Measurements from ENCODE around the gene GALC.

GALC gene

GRCh38 chr14:88005978-88006851, 13.2 kb upstream of the GALC start:
- DNase-seq (ENCODE audit: low spot score): peak; percentile 82

GRCh38 chr14:88005050-88005481, 12.1 kb upstream of the GALC start, which contains the start of gene GPR65:
Gene GPR65, plus strand, starts transcription at chr14:88005135. Its CDS starts 5,713 bp downstream, at chr14:88010848.
- peak; percentile 71 for DNase-seq (ENCODE audit: low spot score)

GRCh38 chr14:88004506-88005036, 11.6 kb upstream of the GALC start:
- no peak for DNase-seq (ENCODE audit: low spot score)

GRCh38 chr14:88003425-88003824, 10.4 kb upstream of the GALC start:
- DNase-seq (ENCODE audit: low spot score): no peak

GRCh38 chr14:88002421-88003075, 9.6 kb upstream of the GALC start:
- DNase-seq (ENCODE audit: low spot score): no peak

GRCh38 chr14:87999277-87999676, 6.3 kb upstream of the GALC start:
- no peak for DNase-seq (ENCODE audit: low spot score)

GRCh38 chr14:87998482-87998881, 5.5 kb upstream of the GALC start:
- DNase-seq (ENCODE audit: low spot score): no peak

- no peak for DNase-seq (ENCODE audit: low spot score)
Observed at GRCh38 chr14:87996291-87996592, 3.3 kb upstream of the GALC start.

GRCh38 chr14:87995500-87996290, 2.7 kb upstream of the GALC start:
- no peak for DNase-seq (ENCODE audit: low spot score)

GRCh38 chr14:87994974-87995373, 2.0 kb upstream of the GALC start:
- peak; percentile 39 for DNase-seq (ENCODE audit: low spot score)

- no peak for DNase-seq (ENCODE audit: low spot score)
Observed at GRCh38 chr14:87992346-87992717, 650 bp downstream of the GALC start.

- no peak for DNase-seq (ENCODE audit: low spot score)
Observed at GRCh38 chr14:87990682-87991081, 2.3 kb downstream of the GALC start.

- DNase-seq (ENCODE audit: low spot score): no peak
Observed at GRCh38 chr14:87989956-87990299, 3.1 kb downstream of the GALC start.

- DNase-seq (ENCODE audit: low spot score): no peak
Observed at GRCh38 chr14:87989221-87989955, 3.6 kb downstream of the GALC start.

- no peak for DNase-seq (ENCODE audit: low spot score)
Observed at GRCh38 chr14:87979689-87980088, 13.3 kb downstream of the GALC start.

- DNase-seq (ENCODE audit: low spot score): no peak
Observed at GRCh38 chr14:87975636-87976035, 17.3 kb downstream of the GALC start.

- no peak for DNase-seq (ENCODE audit: low spot score)
Observed at GRCh38 chr14:87971010-87971409, 22.0 kb downstream of the GALC start.

GRCh38 chr14:87967496-87967895, 25.5 kb downstream of the GALC start:
- DNase-seq (ENCODE audit: low spot score): no peak

GRCh38 chr14:87966816-87967215, 26.2 kb downstream of the GALC start:
- DNase-seq (ENCODE audit: low spot score): no peak

- no peak for DNase-seq (ENCODE audit: low spot score)
Observed at GRCh38 chr14:87961246-87961645, 31.7 kb downstream of the GALC start.

- peak; percentile 31 for DNase-seq (ENCODE audit: low spot score)
Observed at GRCh38 chr14:87960013-87960787, 32.8 kb downstream of the GALC start.

Data from CD4-positive, alpha-beta T cell treated with Interleukin-2 at 100 ng/mL for 4 hours (primary cell).